GM23338 (cell line): ENCODE results near the gene RPL32.

Experiments
- CTCF ChIP-seq, 2 experiments: fragments of 200-600 bp in 1 of 2; sonication (generic) in 1 of 2; conservative IDR thresholded peaks; 2 replicates each; pipeline versions ENCODE4 v1.5.1 to v1.6.1; 2016 to 2017; ENCODE audit warnings: antibody characterized with exemption in 2 of 2, low read depth in 2 of 2, mild to moderate bottlenecking in 2 of 2, moderate library complexity in 1 of 2
- EZH2 ChIP-seq: fragments of 200-600 bp; sonication (generic); IDR thresholded peaks from one replicate; pipeline ENCODE4 v1.8.0; 2017; ENCODE audit warnings: antibody characterized with exemption, mild to moderate bottlenecking, low read depth; ENCODE audit not compliant: unreplicated experiment
- EZH2phosphoT487 ChIP-seq: fragments of 200-600 bp; sonication (generic); IDR thresholded peaks from one replicate; pipeline ENCODE4 v1.8.1; 2018; ENCODE audit warnings: antibody characterized with exemption; ENCODE audit not compliant: unreplicated experiment
- POLR2AphosphoS5 ChIP-seq: IDR thresholded peaks from 2 replicates; pipeline ENCODE4 v1.6.1; 2016; ENCODE audit warnings: antibody characterized with exemption, low read depth
- ZNF331 ChIP-seq: fragments of 250-450 bp; sonication (Bioruptor Pico); IDR thresholded peaks from 2 replicates; pipeline ENCODE4 v1.5.0; 2020; ENCODE audit warnings: low read depth, mild to moderate bottlenecking, moderate library complexity
- TF ChIP-seq, protein P1 (sequence below): IDR thresholded peaks from 2 replicates; pipeline ENCODE4 v1.6.1; 2016; ENCODE audit warnings: antibody characterized with exemption
- TF ChIP-seq, protein P2 (sequence below): IDR thresholded peaks from one replicate; pipeline ENCODE4 v1.6.1; 2018; ENCODE audit warnings: antibody characterized with exemption; ENCODE audit not compliant: unreplicated experiment

DNA sequence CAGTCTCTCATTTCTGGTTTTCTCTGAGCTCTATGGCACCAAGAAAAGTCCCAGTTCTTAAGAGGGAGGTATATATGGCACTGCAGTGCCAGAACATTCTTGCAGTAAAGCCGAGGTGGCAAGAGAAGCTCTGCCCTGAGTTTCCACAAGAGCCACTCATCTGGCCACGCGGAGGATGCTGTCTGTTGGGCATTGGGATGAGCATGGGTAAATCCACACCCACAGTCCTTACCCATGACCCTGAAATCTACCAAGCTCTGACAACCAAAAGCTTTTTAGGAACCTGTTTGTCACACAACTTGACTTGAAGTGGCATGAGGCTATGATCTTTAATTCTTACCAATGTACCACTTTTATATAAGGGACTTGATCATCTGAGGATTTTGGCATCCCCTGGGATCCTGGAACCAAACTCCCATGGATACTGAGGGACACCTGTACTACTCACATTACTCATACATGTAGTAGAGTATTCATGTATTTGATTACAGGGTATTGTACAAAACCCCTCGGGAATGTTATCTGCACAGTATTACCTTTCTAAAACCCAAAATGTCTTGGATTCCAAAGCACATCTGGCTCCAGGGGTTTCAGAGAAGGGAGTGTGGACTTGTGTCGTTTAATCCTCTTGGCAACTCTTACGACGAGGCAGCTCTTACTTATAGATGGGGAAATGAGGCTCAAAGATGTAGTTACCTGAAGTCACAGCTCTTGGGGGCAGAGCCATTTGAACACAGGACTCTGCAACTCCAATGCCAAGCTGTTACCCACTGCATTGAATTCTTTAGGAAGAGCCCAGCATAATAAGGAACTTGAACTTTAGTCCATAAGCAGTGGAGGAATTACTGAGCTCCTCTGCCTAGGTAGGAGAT lies 8.8 kb downstream of the RPL32 start:
- TF ChIP-seq POLR2AphosphoS5 (no peak; the same call in 1 of the 2 replicates), CTCF (conservative IDR thresholded peaks at IDR 0.05; ENCODE audit: low read depth in 2 of 2) (no peak), ZNF331 (CRISPR knock-in tag) (no peak), EZH2 (no peak), EZH2phosphoT487 (no peak)
- TF ChIP-seq, protein P1, sequence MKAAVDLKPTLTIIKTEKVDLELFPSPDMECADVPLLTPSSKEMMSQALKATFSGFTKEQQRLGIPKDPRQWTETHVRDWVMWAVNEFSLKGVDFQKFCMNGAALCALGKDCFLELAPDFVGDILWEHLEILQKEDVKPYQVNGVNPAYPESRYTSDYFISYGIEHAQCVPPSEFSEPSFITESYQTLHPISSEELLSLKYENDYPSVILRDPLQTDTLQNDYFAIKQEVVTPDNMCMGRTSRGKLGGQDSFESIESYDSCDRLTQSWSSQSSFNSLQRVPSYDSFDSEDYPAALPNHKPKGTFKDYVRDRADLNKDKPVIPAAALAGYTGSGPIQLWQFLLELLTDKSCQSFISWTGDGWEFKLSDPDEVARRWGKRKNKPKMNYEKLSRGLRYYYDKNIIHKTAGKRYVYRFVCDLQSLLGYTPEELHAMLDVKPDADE, result no peak
- TF ChIP-seq, protein P2, sequence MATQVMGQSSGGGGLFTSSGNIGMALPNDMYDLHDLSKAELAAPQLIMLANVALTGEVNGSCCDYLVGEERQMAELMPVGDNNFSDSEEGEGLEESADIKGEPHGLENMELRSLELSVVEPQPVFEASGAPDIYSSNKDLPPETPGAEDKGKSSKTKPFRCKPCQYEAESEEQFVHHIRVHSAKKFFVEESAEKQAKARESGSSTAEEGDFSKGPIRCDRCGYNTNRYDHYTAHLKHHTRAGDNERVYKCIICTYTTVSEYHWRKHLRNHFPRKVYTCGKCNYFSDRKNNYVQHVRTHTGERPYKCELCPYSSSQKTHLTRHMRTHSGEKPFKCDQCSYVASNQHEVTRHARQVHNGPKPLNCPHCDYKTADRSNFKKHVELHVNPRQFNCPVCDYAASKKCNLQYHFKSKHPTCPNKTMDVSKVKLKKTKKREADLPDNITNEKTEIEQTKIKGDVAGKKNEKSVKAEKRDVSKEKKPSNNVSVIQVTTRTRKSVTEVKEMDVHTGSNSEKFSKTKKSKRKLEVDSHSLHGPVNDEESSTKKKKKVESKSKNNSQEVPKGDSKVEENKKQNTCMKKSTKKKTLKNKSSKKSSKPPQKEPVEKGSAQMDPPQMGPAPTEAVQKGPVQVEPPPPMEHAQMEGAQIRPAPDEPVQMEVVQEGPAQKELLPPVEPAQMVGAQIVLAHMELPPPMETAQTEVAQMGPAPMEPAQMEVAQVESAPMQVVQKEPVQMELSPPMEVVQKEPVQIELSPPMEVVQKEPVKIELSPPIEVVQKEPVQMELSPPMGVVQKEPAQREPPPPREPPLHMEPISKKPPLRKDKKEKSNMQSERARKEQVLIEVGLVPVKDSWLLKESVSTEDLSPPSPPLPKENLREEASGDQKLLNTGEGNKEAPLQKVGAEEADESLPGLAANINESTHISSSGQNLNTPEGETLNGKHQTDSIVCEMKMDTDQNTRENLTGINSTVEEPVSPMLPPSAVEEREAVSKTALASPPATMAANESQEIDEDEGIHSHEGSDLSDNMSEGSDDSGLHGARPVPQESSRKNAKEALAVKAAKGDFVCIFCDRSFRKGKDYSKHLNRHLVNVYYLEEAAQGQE, result no peak
